ENCODE measurements around the gene MYL1.

DNA sequence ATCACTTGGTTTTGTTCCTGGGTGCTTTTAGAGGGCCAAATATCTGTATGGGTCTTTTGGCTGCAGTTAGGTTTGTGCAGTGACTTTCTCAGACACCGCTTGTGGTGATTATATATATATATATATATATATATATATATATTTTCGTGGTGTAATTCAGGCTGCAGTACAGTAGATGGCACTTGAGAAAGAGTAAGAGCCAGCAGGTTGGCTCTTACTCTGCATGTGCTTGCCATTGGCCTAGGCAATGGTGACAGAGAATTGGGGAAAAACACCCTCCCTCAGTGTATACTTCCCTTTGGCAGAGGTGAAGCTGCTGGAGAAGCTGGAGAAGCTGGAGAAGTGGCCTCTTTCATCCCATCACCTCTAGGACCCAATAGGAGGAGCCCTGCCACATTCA lies 22.2 kb upstream of the MYL1 start:
- TF ChIP-seq TAF1 (IDR thresholded peaks at IDR 0.05; ENCODE audit: borderline replicate concordance, low read depth, low read length), result no peak
- no peak for TF ChIP-seq POLR2A (IDR thresholded peaks at IDR 0.05; ENCODE audit: low read depth, low read length)
- no peak for TF ChIP-seq POLR2AphosphoS5 (IDR thresholded peaks at IDR 0.05; ENCODE audit: low read depth, low read length)
